Sciatic nerve (tissue), 2 donors: ENCODE measurements around the gene CAPN14. TPM values are rescaled to one million over a fixed set of nuclear protein-coding genes. Genes with fewer than 3 reads are reported as not detected.

Source experiments
- ATAC-seq: fragments of 200-7000 bp; cut with Tn5 transposase; one replicate; pipeline ENCODE4 v1.9.1; 2020; ENCODE audit warnings: mild to moderate bottlenecking, moderate library complexity
- DNase-seq: peaks from one replicate; pipeline ENCODE4 v3.0.0-alpha.2; 2020; ENCODE audit warnings: low spot score
- intact Hi-C: fragments of 100-400 bp; cut with DNase I; formaldehyde crosslinking; loops from one replicate; pipeline ENCODE4 v1.14.2; 2022
- total RNA-seq: library from RNA; stranded (reverse); fragmentation: NEBNext Ultra II Directional; extraction: Animal tissue kit (Norgen Biotek cat#: 25700); gene quantifications from one replicate; pipeline ENCODE4 v1.2.1, GENCODE V29; 2021
- donor health status: DM: no; HTN: no; CAD: no.
- donor health status: DM: no; HTN: no; CAD: no.

The CAPN14 gene
- total RNA-seq, 1 donor from 2014 or later, result 0.36 TPM

- intact Hi-C loops, result no loop called here
- DNase-seq, result no peak
- no peak for ATAC-seq
These were observed 26.8 kb upstream of the CAPN14 start for GRCh38 chr2:31244101-31244500.

GRCh38 chr2:31243053-31243452 is 25.7 kb upstream of the CAPN14 start:
- intact Hi-C loops, result no loop called here
- no peak for ATAC-seq
- DNase-seq, result no peak

GRCh38 chr2:31241625-31242270 is 24.4 kb upstream of the CAPN14 start:
- intact Hi-C loops, result no loop called here

GRCh38 chr2:31240381-31241365 is 23.4 kb upstream of the CAPN14 start:
- no peak for DNase-seq
- intact Hi-C loops, result no loop called here
- peak; percentile 33 for ATAC-seq

More at GRCh38 chr2:31241625-31242270, 24.4 kb upstream of the CAPN14 start:
- no peak for ATAC-seq
- no peak for DNase-seq

GRCh38 chr2:31239593-31240177 is 22.4 kb upstream of the CAPN14 start:
- no peak for DNase-seq
- intact Hi-C loops, result no loop called here
- ATAC-seq, result peak; percentile 88

GRCh38 chr2:31238906-31239592 is 21.7 kb upstream of the CAPN14 start:
- peak; percentile 7 for ATAC-seq
- DNase-seq, result no peak
- intact Hi-C loops, result no loop called here

GRCh38 chr2:31238126-31238905 is 21.0 kb upstream of the CAPN14 start:
- intact Hi-C loops, result no loop called here
- no peak for ATAC-seq

GRCh38 chr2:31237348-31238017 is 20.2 kb upstream of the CAPN14 start:
- intact Hi-C loops, result no loop called here
- ATAC-seq (no peak), DNase-seq (no peak)

More at GRCh38 chr2:31238126-31238905, 21.0 kb upstream of the CAPN14 start:
- no peak for DNase-seq

- ATAC-seq, result no peak
- intact Hi-C loops, result no loop called here
- DNase-seq, result no peak
These were observed 19.3 kb upstream of the CAPN14 start for GRCh38 chr2:31236433-31237205.

- intact Hi-C loops, result no loop called here
- DNase-seq (no peak), ATAC-seq (no peak)
These were observed 18.2 kb upstream of the CAPN14 start for GRCh38 chr2:31235504-31235902.

- no peak for ATAC-seq
- intact Hi-C loops, result no loop called here
These were observed 17.6 kb upstream of the CAPN14 start for GRCh38 chr2:31234683-31235503.

GRCh38 chr2:31233741-31234682 is 16.7 kb upstream of the CAPN14 start, which contains the start of gene EHD3:
Gene EHD3, plus strand, starts transcription at chr2:31234152. Its CDS starts 470 bp downstream, at chr2:31234622.
- ATAC-seq (peak; percentile 96), DNase-seq (peak; percentile 85)
- intact Hi-C loops, result no loop called here

More at GRCh38 chr2:31234683-31235503, 17.6 kb upstream of the CAPN14 start:
- no peak for DNase-seq

- ATAC-seq (no peak), DNase-seq (no peak)
- intact Hi-C loops, result no loop called here
These were observed 15.9 kb upstream of the CAPN14 start for GRCh38 chr2:31233231-31233630.

- intact Hi-C loops, result no loop called here
- no peak for ATAC-seq
- no peak for DNase-seq
These were observed 15.3 kb upstream of the CAPN14 start for GRCh38 chr2:31232586-31232985.
